CD4-positive, alpha-beta T cell (primary cell): ENCODE results near the gene IL36A. TPM values are rescaled to one million over a fixed set of nuclear protein-coding genes. Genes with fewer than 3 reads are reported as not detected.

Experiments
- ATAC-seq: fragments of 200-7000 bp; cut with Tn5 transposase; one replicate; pipeline ENCODE4 v1.10.0; 2022; ENCODE audit warnings: mild to moderate bottlenecking; ENCODE audit not compliant: poor library complexity
- CTCF ChIA-PET: fragments of 350-600 bp; sonication (Branson Sonifier 250); formaldehyde crosslinking; loops from one replicate; lab custom pipeline; 2021; ENCODE audit warnings: antibody characterized with exemption, inconsistent platforms; lab: Charles Lee
- POLR2A ChIA-PET: fragments of 350-600 bp; sonication (Branson Sonifier 250); formaldehyde crosslinking; loops from one replicate; lab custom pipeline; 2021; ENCODE audit warnings: antibody characterized with exemption, inconsistent platforms; lab: Charles Lee
- DNase-seq, 14 experiments: peaks; one replicate each; pipeline ENCODE4 v3.0.0-alpha.2; 2013 to 2020; ENCODE audit warnings: mixed read lengths in 2 of 14
- H3K27ac ChIP-seq, 2 donors: one replicate each; pipeline versions ENCODE4 v1.5.1 to v1.7.0; 2013; ENCODE audit warnings: low read length in 2 of 2, low read depth in 1 of 2, mild to moderate bottlenecking in 1 of 2
- H3K27me3 ChIP-seq, 2 experiments: 1 replicate in 1 of 2; 2 replicates in 1 of 2; pipeline versions ENCODE4 v1.6.1 to v1.7.0; 2013; ENCODE audit warnings: low read length in 2 of 2, control low read depth in 1 of 2, mild to moderate bottlenecking in 1 of 2, moderate library complexity in 1 of 2; ENCODE audit not compliant: insufficient read depth in 2 of 2, control insufficient read depth in 1 of 2
- H3K36me3 ChIP-seq: one replicate; pipeline ENCODE4 v1.6.1; 2013; ENCODE audit warnings: low read length, control low read depth; ENCODE audit not compliant: insufficient read depth
- H3K4me1 ChIP-seq: one replicate; pipeline ENCODE4 v1.6.1; 2013; ENCODE audit warnings: low read length, control low read depth; ENCODE audit not compliant: insufficient read depth
- H3K4me3 ChIP-seq: one replicate; pipeline ENCODE4 v1.5.1; 2013; ENCODE audit warnings: mild to moderate bottlenecking, low read length, moderate library complexity
- H3K9me3 ChIP-seq, 2 experiments: 1 replicate in 1 of 2; 2 replicates in 1 of 2; pipeline versions ENCODE4 v1.6.1 to v1.7.0; 2013; ENCODE audit warnings: low read length in 2 of 2, mild to moderate bottlenecking in 2 of 2, control low read depth in 1 of 2, moderate library complexity in 1 of 2; ENCODE audit not compliant: control insufficient read depth in 1 of 2, insufficient read depth in 1 of 2
- H3K27ac Mint-ChIP-seq: one replicate; pipeline ENCODE4 v1.8.0; 2020; ENCODE audit warnings: mixed read lengths
- H3K27me3 Mint-ChIP-seq: one replicate; pipeline ENCODE4 v1.8.0; 2021; ENCODE audit warnings: mixed read lengths
- H3K36me3 Mint-ChIP-seq: one replicate; pipeline ENCODE4 v1.8.0; 2021; ENCODE audit warnings: low read depth, mixed read lengths
- H3K4me1 Mint-ChIP-seq: one replicate; pipeline ENCODE4 v1.8.0; 2021; ENCODE audit warnings: low read depth, mixed read lengths
- H3K4me3 Mint-ChIP-seq: one replicate; pipeline ENCODE4 v1.8.0; 2020; ENCODE audit warnings: mild to moderate bottlenecking, mixed read lengths
- H3K9me3 Mint-ChIP-seq: one replicate; pipeline ENCODE4 v1.8.0; 2020; ENCODE audit warnings: mixed read lengths
- intact Hi-C, 2 experiments: fragments of 100-400 bp; cut with DNase I in 1 of 2; cut with micrococcal nuclease in 1 of 2; formaldehyde crosslinking; loops; one replicate each; pipeline versions ENCODE4 v1.15.1 to v1.9.0; 2023 to 2025; cut with DNase I, micrococcal nuclease
- total RNA-seq, 174 experiments: library from RNA in 2 of 174; stranded (reverse) in 2 of 174; gene quantifications; one replicate each; pipeline ENCODE4 v1.2.3 and lab custom pipeline; 2021 to 2026
- TF ChIP-seq, protein P1 (sequence below): fragments of 200-600 bp; IDR thresholded peaks from one replicate; pipeline ENCODE4 v1.8.0; 2022; ENCODE audit warnings: antibody characterized with exemption, mild to moderate bottlenecking

The IL36A gene
- total RNA-seq, 2 experiments from 2014 or later: 0.47 TPM; not detected in 1

GRCh38 chr2:112977559-112978056, 27.7 kb upstream of the IL36A start, which contains the start of gene IL36G:
Gene IL36G (plus strand): TSS chr2:112978006. CDS start chr2:112978639, 633 bp downstream.
- no peak within 1 kb of the TSS for H3K27ac Mint-ChIP-seq
- ATAC-seq (no peak), DNase-seq (no peak)
- H3K9me3 Mint-ChIP-seq: no peaks in the 10 kb centered on the region
- H3K27ac ChIP-seq: no peak within 1 kb of the TSS
- H3K4me3 Mint-ChIP-seq: no peak within 1 kb of the TSS
- intact Hi-C loops: no loop called here
- no peaks in the 10 kb centered on the region for H3K27me3 ChIP-seq
- no peaks in the 10 kb centered on the region for H3K36me3 ChIP-seq
- TF ChIP-seq, protein P1, sequence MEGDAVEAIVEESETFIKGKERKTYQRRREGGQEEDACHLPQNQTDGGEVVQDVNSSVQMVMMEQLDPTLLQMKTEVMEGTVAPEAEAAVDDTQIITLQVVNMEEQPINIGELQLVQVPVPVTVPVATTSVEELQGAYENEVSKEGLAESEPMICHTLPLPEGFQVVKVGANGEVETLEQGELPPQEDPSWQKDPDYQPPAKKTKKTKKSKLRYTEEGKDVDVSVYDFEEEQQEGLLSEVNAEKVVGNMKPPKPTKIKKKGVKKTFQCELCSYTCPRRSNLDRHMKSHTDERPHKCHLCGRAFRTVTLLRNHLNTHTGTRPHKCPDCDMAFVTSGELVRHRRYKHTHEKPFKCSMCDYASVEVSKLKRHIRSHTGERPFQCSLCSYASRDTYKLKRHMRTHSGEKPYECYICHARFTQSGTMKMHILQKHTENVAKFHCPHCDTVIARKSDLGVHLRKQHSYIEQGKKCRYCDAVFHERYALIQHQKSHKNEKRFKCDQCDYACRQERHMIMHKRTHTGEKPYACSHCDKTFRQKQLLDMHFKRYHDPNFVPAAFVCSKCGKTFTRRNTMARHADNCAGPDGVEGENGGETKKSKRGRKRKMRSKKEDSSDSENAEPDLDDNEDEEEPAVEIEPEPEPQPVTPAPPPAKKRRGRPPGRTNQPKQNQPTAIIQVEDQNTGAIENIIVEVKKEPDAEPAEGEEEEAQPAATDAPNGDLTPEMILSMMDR: no peak
- H3K36me3 Mint-ChIP-seq: no peaks in the 10 kb centered on the region
- CTCF ChIA-PET: no interaction called here
- H3K4me3 ChIP-seq: no peak within 1 kb of the TSS
- H3K4me1 Mint-ChIP-seq: peaks cover 34% of the 10 kb centered on the region
- no peaks in the 10 kb centered on the region for H3K9me3 ChIP-seq
- H3K27me3 Mint-ChIP-seq: no peaks in the 10 kb centered on the region
- POLR2A ChIA-PET: no interaction called here
- peaks cover 10% of the 10 kb centered on the region for H3K4me1 ChIP-seq

DNA sequence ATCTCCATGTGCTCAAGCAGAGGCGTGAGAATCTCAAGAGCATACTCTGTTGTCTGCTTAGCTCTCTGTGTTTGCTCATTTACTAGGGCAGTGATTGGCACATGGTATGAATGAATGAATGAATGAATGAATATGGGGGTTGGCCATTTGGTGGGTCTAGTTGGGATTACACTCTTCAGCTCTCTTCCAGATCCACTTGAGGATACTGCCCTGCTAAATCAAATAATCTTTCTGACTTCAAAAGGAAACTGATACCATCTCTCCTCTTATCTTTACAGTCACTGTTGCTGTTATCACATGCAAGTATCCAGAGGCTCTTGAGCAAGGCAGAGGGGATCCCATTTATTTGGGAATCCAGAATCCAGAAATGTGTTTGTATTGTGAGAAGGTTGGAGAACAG, 25.5 kb upstream of the IL36A start:
- H3K4me1 ChIP-seq: peaks cover 12% of the 10 kb centered on the region
- peaks cover 40% of the 10 kb centered on the region for H3K4me1 Mint-ChIP-seq
- H3K36me3 ChIP-seq: no peaks in the 10 kb centered on the region
- TF ChIP-seq, protein P1: no peak
- no peaks in the 10 kb centered on the region for H3K27me3 Mint-ChIP-seq
- no peaks in the 10 kb centered on the region for H3K9me3 Mint-ChIP-seq
- H3K27ac Mint-ChIP-seq: peak overlapping the region; percentile 71
- ATAC-seq: no peak
- DNase-seq: no peak
- H3K27ac ChIP-seq: no peak overlapping the region
- no peaks in the 10 kb centered on the region for H3K36me3 Mint-ChIP-seq
- ChIA-PET POLR2A (interaction anchor here (0.8 kb wide), 1 partner anchor 17 kb away, joined by 3 read pairs; no protein-coding TSS in a partner anchor), CTCF (interaction anchor here (1.0 kb wide), 1 partner anchor 11 kb away, joined by 4 read pairs; no protein-coding TSS in a partner anchor)
- H3K9me3 ChIP-seq: no peaks in the 10 kb centered on the region
- no peak overlapping the region for H3K4me3 ChIP-seq
- intact Hi-C loops: loop anchor here in 1 of 2 experiments (5.0 to 10.0 kb wide), 3 partner anchors 155 to 405 kb away; no protein-coding TSS in a partner anchor
- H3K4me3 Mint-ChIP-seq: no peak overlapping the region
- H3K27me3 ChIP-seq: no peaks in the 10 kb centered on the region

- Histone ChIP-seq H3K4me3 (no peak overlapping the region), H3K4me1 (peaks cover 19% of the 10 kb centered on the region), H3K36me3 (no peaks in the 10 kb centered on the region), H3K9me3 (no peaks in the 10 kb centered on the region), H3K27ac (no peak overlapping the region), H3K27me3 (no peaks in the 10 kb centered on the region)
- CTCF ChIA-PET: no interaction called here
- intact Hi-C loops: loop anchor here in 1 of 2 experiments (5.0 to 10.0 kb wide), 3 partner anchors 154 to 404 kb away; no protein-coding TSS in a partner anchor
- Mint-ChIP-seq H3K9me3 (no peaks in the 10 kb centered on the region), H3K4me3 (no peak overlapping the region), H3K36me3 (no peaks in the 10 kb centered on the region), H3K27me3 (no peaks in the 10 kb centered on the region), H3K4me1 (peaks cover 48% of the 10 kb centered on the region), H3K27ac (peak overlapping the region; percentile 71)
- TF ChIP-seq, protein P1: no peak
- POLR2A ChIA-PET: no interaction called here
- no peak for ATAC-seq
- DNase-seq: no peak
Measured at GRCh38 chr2:112980537-112980936, 24.7 kb upstream of the IL36A start.
